ENCODE measurements around the gene SORBS1. TPM values are rescaled to one million over a fixed set of nuclear protein-coding genes. Genes with fewer than 3 reads are reported as not detected.

Gene SORBS1
- total and polyA plus RNA-seq, 2 of the 13 experiments (the other 11 are each of a cell fraction or from before 2014, with no cell fraction given) = 16.8 to 39.8 TPM

GRCh38 chr10:95601116-95601719 is 40.0 kb upstream of the SORBS1 start (continued):
- TF ChIP-seq ZGPAT (CRISPR knock-in tag; IDR thresholded peaks at IDR 0.05) = 0 out of 2 replicates have a peak, but pooled peaks have one; percentile 30
- peak; percentile 57; the same call in 1 of the 2 replicates for TF ChIP-seq GATAD2A (CRISPR knock-in tag; IDR thresholded peaks at IDR 0.05)
- TF ChIP-seq ZC3H4 (CRISPR knock-in tag; IDR thresholded peaks at IDR 0.05; ENCODE audit: borderline replicate concordance) = no peak
- TF ChIP-seq DRAP1 (CRISPR knock-in tag; IDR thresholded peaks at IDR 0.05) = peak; percentile 42; the same call in 1 of the 2 replicates
- no peak for TF ChIP-seq MED8 (CRISPR knock-in tag; IDR thresholded peaks at IDR 0.05; ENCODE audit: insufficient replicate concordance)
- peak; percentile 87; the same call in 1 of the 2 replicates for TF ChIP-seq MIXL1 (CRISPR knock-in tag; IDR thresholded peaks at IDR 0.05)
- TF ChIP-seq ZNF614 (CRISPR knock-in tag; IDR thresholded peaks at IDR 0.05; ENCODE audit: borderline replicate concordance) = 0 out of 2 replicates have a peak, but pooled peaks have one; percentile 63
- TF ChIP-seq YEATS2 (CRISPR knock-in tag; IDR thresholded peaks at IDR 0.05; ENCODE audit: borderline replicate concordance) = peak; percentile 52; the same call in 1 of the 2 replicates
- TF ChIP-seq ZNF670 (CRISPR knock-in tag; IDR thresholded peaks at IDR 0.05; ENCODE audit: borderline replicate concordance) = no peak
- no peak for TF ChIP-seq AHDC1 (CRISPR knock-in tag; IDR thresholded peaks at IDR 0.05; ENCODE audit: borderline replicate concordance)
- TF ChIP-seq SOX13 (IDR thresholded peaks at IDR 0.05) = no peak
- TF ChIP-seq SOX13 (CRISPR knock-in tag; conservative IDR thresholded peaks at IDR 0.05 in 1 of 2, IDR thresholded peaks at IDR 0.05 in 1 of 2) = peak in 1 of 2 experiments; percentile 8; a peak in 1 of 4 replicates
- TF ChIP-seq ZNF263 (CRISPR knock-in tag; IDR thresholded peaks at IDR 0.05) = 0 out of 2 replicates have a peak, but pooled peaks have one; percentile 38
- TF ChIP-seq ZFAT (CRISPR knock-in tag; conservative IDR thresholded peaks at IDR 0.05) = no peak
- TF ChIP-seq ZNF281 (CRISPR knock-in tag; IDR thresholded peaks at IDR 0.05; ENCODE audit: borderline replicate concordance) = no peak
